Esophagus (tissue), 2 donors: Measurements from ENCODE around the gene FNDC1. TPM values are rescaled to one million over a fixed set of nuclear protein-coding genes. Genes with fewer than 3 reads are reported as not detected.
"Not testable (repeated sequence)": the region's sequence is repeated elsewhere in the genome, so short reads cannot be mapped to it uniquely, and the experiment has no call there.

Experiments
- H3K27ac ChIP-seq, 2 donors: one replicate each; pipeline ENCODE4 v1.5.1; 2013; ENCODE audit warnings: low read depth in 2 of 2, mild to moderate bottlenecking in 2 of 2, inconsistent platforms in 1 of 2, low read length in 1 of 2, moderate library complexity in 1 of 2
- H3K27me3 ChIP-seq, 2 donors: one replicate each; pipeline ENCODE4 v1.6.1; 2013; ENCODE audit warnings: low read length in 2 of 2, control low read depth in 1 of 2, mild to moderate bottlenecking in 1 of 2; ENCODE audit not compliant: insufficient read depth in 2 of 2, control insufficient read depth in 1 of 2
- H3K36me3 ChIP-seq, 2 donors: one replicate each; pipeline ENCODE4 v1.6.1; 2013; ENCODE audit warnings: low read length in 1 of 2; ENCODE audit not compliant: control insufficient read depth in 2 of 2, insufficient read depth in 2 of 2
- H3K4me1 ChIP-seq, 2 donors: one replicate each; pipeline ENCODE4 v1.6.1; 2013; ENCODE audit warnings: low read length in 1 of 2; ENCODE audit not compliant: control insufficient read depth in 2 of 2, insufficient read depth in 2 of 2
- H3K4me3 ChIP-seq, 2 donors: one replicate each; pipeline ENCODE4 v1.5.1; 2013; ENCODE audit warnings: low read length in 2 of 2, mild to moderate bottlenecking in 2 of 2, low read depth in 1 of 2, moderate library complexity in 1 of 2
- H3K9me3 ChIP-seq, 2 donors: one replicate each; pipeline ENCODE4 v1.6.1; 2013; ENCODE audit warnings: mild to moderate bottlenecking in 2 of 2, low read depth in 1 of 2, low read length in 1 of 2, moderate library complexity in 1 of 2; ENCODE audit not compliant: control insufficient read depth in 2 of 2, insufficient read depth in 1 of 2
- WGBS, 2 donors: extraction: QIAGEN DNeasy Blood & Tissue Kit; methylation state at CpG; one replicate each; pipeline ENCODE4 v1.1.7; 2013; 5-methylcytosine and 5-hydroxymethylcytosine counted together
- polyA plus RNA-seq, 2 donors: library from polyadenylated mRNA; stranded (reverse); fragments of 200-250 nt; gene quantifications; one replicate each; pipeline ENCODE4 v1.2.3, GENCODE V29; 2013
- donor health status: healthy with polysubstance abuse.
- donor health status: Bipolar disorder and iron deficiency.

FNDC1 gene
- under 1 TPM; 0.01 to 0.02 TPM for polyA plus RNA-seq

GRCh38 chr6:159169193-159169555, at the start of gene FNDC1:
Gene FNDC1, plus strand, starts transcription at chr6:159169400. Its CDS starts 197 bp downstream, at chr6:159169597.
- Histone ChIP-seq H3K4me1 (peaks cover 4 to 7% of the 10 kb centered on the region in 2 donors), H3K27me3 (peaks cover 0 to 7% of the 10 kb centered on the region in 2 donors), H3K36me3 (no peaks in the 10 kb centered on the region), H3K4me3 (peak within 1 kb of the TSS; percentile 29 to 32), H3K9me3 (no peaks in the 10 kb centered on the region), H3K27ac (peak within 1 kb of the TSS in 1 of 2 donors; percentile 24)
- WGBS, 2 donors = 3 to 4% methylated on average over 53 to 59 of the region's 59 CpGs

DNA sequence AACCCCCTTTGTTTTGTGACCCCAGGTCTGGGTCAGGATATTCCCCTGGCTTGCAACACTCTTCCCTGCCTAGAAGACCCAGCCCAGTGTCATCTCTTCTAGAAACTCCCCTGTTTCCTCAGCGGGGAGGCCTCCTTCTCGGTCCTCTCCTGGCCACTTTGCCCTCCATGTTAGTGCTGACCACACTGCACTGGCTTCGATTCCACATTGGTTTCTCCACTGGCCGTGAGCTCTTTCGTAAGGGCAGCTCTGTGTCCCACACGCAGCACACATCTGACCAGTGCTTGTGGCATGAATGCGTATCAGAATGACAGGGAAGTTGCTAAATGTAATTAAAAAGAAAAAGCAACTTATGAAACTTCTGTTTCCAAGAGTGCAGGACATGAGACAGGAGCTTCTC, 49.4 kb upstream of the FNDC1 start:
- Histone ChIP-seq H3K4me3 (no peak overlapping the region), H3K27ac (no peak overlapping the region)
- WGBS, 2 donors = 90 to 93% methylated on average over 7 of the region's 7 CpGs

DNA sequence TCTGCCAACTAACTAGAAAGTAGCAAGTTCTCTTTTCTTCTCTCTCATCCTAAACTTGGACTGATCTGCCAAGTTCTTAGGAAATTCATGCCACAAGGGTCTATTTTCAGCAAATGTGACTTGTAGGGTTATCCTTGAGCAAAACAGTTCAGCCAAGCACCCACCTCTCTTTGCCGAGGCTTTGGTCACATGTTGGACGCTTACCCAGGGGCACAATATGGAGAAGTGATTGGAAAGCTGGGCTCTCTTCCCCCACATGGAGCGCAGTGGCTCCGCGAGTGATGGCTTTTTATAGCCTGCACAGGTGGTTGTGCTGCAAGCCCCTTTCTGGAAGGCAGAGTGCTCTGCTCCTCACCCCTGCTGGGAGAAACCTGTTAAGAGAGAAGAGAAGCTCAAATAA, 47.7 kb upstream of the FNDC1 start:
- Histone ChIP-seq H3K27me3 (no peaks in the 10 kb centered on the region), H3K9me3 (no peaks in the 10 kb centered on the region), H3K36me3 (no peaks in the 10 kb centered on the region), H3K4me3 (no peak overlapping the region), H3K4me1 (peaks cover 2 to 5% of the 10 kb centered on the region in 2 donors), H3K27ac (no peak overlapping the region)
- 90 to 92% methylated on average over 5 of the region's 5 CpGs for WGBS, 2 donors

More for the DNA sequence above, 49.4 kb upstream of the FNDC1 start:
- Histone ChIP-seq H3K4me1 (peaks cover 2 to 5% of the 10 kb centered on the region in 2 donors), H3K27me3 (no peaks in the 10 kb centered on the region), H3K36me3 (no peaks in the 10 kb centered on the region), H3K9me3 (no peaks in the 10 kb centered on the region)

DNA sequence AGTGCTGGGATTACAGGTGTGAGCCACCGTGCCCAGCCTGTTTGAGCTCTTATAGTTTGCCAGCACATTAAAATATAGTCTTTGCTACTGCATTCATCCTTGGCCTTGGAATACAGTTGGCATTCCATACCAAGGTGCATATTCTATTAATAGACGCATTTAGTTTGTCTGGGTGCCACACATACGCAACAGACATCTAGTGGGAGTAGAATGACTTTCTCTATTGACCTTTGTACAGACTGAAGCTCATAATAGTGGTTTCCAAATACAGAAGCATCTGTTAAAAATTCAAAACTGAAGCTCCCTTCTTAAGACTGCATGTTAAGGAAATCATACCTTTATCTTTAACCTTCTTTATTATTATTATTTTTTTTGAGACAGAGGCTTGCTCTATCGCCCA, 46.7 kb upstream of the FNDC1 start:
- Histone ChIP-seq H3K27ac (no peak overlapping the region), H3K4me3 (no peak overlapping the region), H3K9me3 (no peaks in the 10 kb centered on the region), H3K36me3 (no peaks in the 10 kb centered on the region), H3K27me3 (no peaks in the 10 kb centered on the region), H3K4me1 (peaks cover 2 to 4% of the 10 kb centered on the region in 2 donors)
- 75 to 87% methylated on average over 4 of the region's 4 CpGs for WGBS, 2 donors

DNA sequence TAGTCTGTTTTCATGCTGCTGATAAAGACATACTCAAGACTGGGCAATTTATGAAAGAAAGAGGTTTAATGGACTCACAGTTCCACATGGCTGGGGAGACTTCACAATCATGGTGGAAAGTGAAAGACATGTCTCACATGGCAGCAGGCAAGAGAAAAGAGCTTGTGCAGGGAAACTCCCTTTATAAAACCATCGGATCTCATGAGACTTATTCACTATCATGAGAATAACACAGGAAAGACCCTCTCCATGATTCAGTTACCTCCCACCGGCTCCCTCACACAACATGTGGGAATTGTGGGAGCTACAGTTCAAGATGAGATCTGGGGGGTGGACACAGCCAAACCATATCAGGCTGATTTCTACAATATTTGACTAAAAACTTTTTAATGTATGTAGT, 45.4 kb upstream of the FNDC1 start:
- WGBS, 2 donors = 87 to 91% methylated on average over 2 of the region's 2 CpGs
- not testable (repeated sequence) for H3K27me3 ChIP-seq, H3K9me3 ChIP-seq, H3K4me3 ChIP-seq, H3K4me1 ChIP-seq, H3K27ac ChIP-seq, H3K36me3 ChIP-seq

DNA sequence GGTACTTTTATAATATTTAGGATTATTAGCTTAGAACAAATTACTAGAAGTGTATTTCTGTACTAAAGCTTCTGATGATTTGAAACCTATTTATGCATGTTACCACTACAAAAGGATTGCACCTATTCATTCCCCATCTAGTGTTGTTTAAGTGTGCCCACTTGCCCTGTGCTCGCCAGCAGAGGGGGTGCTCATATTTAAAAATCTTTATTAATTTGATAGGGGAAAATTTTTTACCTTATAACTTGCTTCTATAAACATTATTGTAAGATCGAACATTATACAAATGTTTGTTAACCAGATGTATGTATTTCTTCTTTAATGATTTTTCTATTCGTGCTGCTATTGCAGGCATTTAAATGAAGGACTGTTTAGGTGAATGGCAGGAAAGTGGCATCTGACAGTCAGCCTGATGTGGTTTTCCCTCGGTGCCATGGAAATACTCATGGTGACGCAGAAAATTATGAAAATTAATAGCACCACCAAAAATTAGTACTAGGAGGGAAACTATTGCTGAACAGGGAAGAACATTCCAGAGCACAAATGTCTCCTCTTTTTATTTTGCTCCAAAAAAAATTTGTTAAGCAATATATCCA, 44.1 kb upstream of the FNDC1 start:
- no peaks in the 10 kb centered on the region for H3K9me3 ChIP-seq
- no peak overlapping the region for H3K27ac ChIP-seq
- 79 to 80% methylated on average over 5 of the region's 5 CpGs for WGBS, 2 donors
- no peaks in the 10 kb centered on the region for H3K36me3 ChIP-seq
- no peaks in the 10 kb centered on the region for H3K4me1 ChIP-seq
- H3K27me3 ChIP-seq = no peaks in the 10 kb centered on the region
- H3K4me3 ChIP-seq = no peak overlapping the region

- H3K4me3 ChIP-seq = no peak overlapping the region
- no peaks in the 10 kb centered on the region for H3K4me1 ChIP-seq
- H3K27ac ChIP-seq = no peak overlapping the region
- 70 to 74% methylated on average over 5 of the region's 5 CpGs for WGBS, 2 donors
- no peaks in the 10 kb centered on the region for H3K9me3 ChIP-seq
- no peaks in the 10 kb centered on the region for H3K27me3 ChIP-seq
- H3K36me3 ChIP-seq = no peaks in the 10 kb centered on the region
Measured at GRCh38 chr6:159125951-159126352, 43.2 kb upstream of the FNDC1 start.

GRCh38 chr6:159126590-159126989, 42.6 kb upstream of the FNDC1 start:
- no peak overlapping the region for H3K4me3 ChIP-seq
- H3K27me3 ChIP-seq = no peaks in the 10 kb centered on the region
- H3K36me3 ChIP-seq = no peaks in the 10 kb centered on the region
- H3K9me3 ChIP-seq = no peaks in the 10 kb centered on the region
- no peak overlapping the region for H3K27ac ChIP-seq
- 76 to 82% methylated on average over 5 of the region's 5 CpGs for WGBS, 2 donors
- H3K4me1 ChIP-seq = no peaks in the 10 kb centered on the region

- no peaks in the 10 kb centered on the region for H3K9me3 ChIP-seq
- no peaks in the 10 kb centered on the region for H3K4me1 ChIP-seq
- no peak overlapping the region for H3K27ac ChIP-seq
- no peaks in the 10 kb centered on the region for H3K27me3 ChIP-seq
- no peaks in the 10 kb centered on the region for H3K36me3 ChIP-seq
- 88 to 90% methylated on average over 12 of the region's 12 CpGs for WGBS, 2 donors
- H3K4me3 ChIP-seq = no peak overlapping the region
Measured at GRCh38 chr6:159127701-159128100, 41.5 kb upstream of the FNDC1 start.

- no peaks in the 10 kb centered on the region for H3K4me1 ChIP-seq
- no peak overlapping the region for H3K27ac ChIP-seq
- no peaks in the 10 kb centered on the region for H3K9me3 ChIP-seq
- 95 to 97% methylated on average over 30 of the region's 30 CpGs for WGBS, 2 donors
- no peak overlapping the region for H3K4me3 ChIP-seq
- no peaks in the 10 kb centered on the region for H3K36me3 ChIP-seq
- H3K27me3 ChIP-seq = no peaks in the 10 kb centered on the region
Measured at GRCh38 chr6:159128978-159129377, 40.2 kb upstream of the FNDC1 start.
